GM10266 (cell line): ENCODE measurements around the gene NMBR.
"Not testable (repeated sequence)": the region's sequence is repeated elsewhere in the genome, so short reads cannot be mapped to it uniquely, and the experiment has no call there.

Experiments used
- DNase-seq: peaks from one replicate; pipeline ENCODE4 v3.0.0; 2012; ENCODE audit errors: extremely low spot score
- TF ChIP-seq, protein P1 (sequence below): IDR thresholded peaks from 2 replicates; pipeline ENCODE4 v1.5.1; 2012; ENCODE audit warnings: mild to moderate bottlenecking, low read depth; ENCODE audit not compliant: control insufficient read depth, insufficient read depth; ENCODE audit errors: missing control alignments

The NMBR gene

GRCh38 chr6:142088858-142089216 is 58.1 kb downstream of the NMBR start:
- TF ChIP-seq, protein P1, sequence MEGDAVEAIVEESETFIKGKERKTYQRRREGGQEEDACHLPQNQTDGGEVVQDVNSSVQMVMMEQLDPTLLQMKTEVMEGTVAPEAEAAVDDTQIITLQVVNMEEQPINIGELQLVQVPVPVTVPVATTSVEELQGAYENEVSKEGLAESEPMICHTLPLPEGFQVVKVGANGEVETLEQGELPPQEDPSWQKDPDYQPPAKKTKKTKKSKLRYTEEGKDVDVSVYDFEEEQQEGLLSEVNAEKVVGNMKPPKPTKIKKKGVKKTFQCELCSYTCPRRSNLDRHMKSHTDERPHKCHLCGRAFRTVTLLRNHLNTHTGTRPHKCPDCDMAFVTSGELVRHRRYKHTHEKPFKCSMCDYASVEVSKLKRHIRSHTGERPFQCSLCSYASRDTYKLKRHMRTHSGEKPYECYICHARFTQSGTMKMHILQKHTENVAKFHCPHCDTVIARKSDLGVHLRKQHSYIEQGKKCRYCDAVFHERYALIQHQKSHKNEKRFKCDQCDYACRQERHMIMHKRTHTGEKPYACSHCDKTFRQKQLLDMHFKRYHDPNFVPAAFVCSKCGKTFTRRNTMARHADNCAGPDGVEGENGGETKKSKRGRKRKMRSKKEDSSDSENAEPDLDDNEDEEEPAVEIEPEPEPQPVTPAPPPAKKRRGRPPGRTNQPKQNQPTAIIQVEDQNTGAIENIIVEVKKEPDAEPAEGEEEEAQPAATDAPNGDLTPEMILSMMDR: no peak
- no peak for DNase-seq

- DNase-seq: no peak
- TF ChIP-seq, protein P1: no peak
Measured at GRCh38 chr6:142087950-142088857, 58.7 kb downstream of the NMBR start.

DNA sequence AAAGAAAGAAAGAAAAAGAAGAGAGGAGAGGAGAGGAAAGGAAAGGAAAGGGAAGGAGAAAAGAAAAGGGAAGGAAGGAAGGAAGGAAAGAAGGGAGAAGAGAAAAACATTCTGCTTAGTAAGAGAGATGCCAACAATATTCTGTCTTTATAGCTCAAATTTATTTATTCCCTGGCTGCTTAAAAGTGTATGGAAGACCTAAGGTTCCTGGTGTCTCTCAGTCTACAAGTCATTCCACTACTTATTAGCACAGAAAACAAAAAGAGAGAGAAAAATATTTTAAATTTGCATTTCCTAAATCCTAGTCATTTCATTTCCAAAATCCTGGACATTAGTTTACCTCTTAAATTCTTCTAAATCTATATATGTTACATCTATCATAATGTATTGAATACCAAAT is 67.8 kb downstream of the NMBR start:
- DNase-seq: no peak
- TF ChIP-seq, protein P1: no peak

- TF ChIP-seq, protein P1: no peak
- DNase-seq: no peak
Measured at GRCh38 chr6:142075516-142076101, 71.3 kb downstream of the NMBR start.

DNA sequence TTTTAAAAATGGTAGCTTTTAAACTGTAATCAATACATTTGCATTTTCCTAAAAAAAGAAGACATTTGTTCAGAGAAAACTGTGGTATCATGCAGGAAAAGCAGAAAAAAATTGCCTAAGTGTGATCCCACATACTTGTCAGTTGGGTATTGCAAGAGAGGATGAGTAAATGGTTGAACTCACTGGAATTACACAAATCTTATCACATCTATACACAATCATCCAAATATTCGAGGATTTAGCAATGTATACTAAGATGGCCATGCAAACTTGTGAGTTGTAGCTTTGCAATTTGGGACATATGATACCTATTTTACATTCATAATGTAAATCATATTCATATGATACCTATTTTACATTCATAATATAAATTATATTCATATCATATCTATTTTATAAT is 72.4 kb downstream of the NMBR start:
- DNase-seq: no peak
- TF ChIP-seq, protein P1: no peak

DNA sequence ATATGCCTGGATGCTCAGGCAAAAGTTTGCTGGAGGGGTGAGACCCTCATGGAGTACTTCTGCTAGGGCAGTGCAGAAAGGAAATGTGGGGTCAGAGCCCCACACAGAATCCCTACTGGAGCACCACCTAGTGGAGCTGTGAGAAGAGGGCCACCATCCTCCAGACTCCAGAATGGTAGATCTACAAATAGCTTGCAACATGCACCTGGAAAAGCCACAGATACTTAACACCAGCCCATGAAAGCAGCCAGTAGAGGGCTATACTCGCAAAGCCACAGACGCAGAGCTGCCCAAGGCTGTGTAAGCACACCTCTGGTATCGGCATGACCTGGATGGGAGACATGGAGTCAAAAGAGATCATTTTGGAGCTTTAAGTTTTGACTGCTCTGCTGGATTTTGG is 74.9 kb downstream of the NMBR start:
- DNase-seq: no peak
- TF ChIP-seq, protein P1: no peak

GRCh38 chr6:142068416-142068815 is 78.5 kb downstream of the NMBR start:
- DNase-seq: no peak
- TF ChIP-seq, protein P1: no peak

DNA sequence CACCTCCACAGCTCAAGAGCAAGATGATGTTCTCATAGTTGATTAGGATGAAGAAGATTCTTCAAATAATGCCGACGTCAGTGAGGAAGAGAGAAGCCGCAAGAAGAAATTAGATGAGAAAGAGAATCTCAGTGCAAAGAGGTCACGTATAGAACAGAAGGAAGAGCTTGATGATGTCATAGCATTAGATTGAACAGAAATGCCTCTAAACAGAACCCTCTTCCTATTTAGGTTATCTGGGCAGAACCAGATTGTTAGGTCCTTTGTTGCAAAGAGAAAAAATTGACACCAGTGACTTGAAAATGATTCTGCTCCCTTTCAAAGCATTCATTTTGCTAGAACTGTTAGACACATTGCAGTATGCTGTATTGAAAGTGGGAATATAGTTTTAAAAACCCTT is 84.1 kb downstream of the NMBR start:
- DNase-seq: not testable (repeated sequence)
